Measurements from ENCODE around the gene SCYGR5.

SCYGR5 gene

GRCh38 chr2:227674485-227674884 is 7.9 kb downstream of the SCYGR5 start:
- no peak for DNase-seq

DNA sequence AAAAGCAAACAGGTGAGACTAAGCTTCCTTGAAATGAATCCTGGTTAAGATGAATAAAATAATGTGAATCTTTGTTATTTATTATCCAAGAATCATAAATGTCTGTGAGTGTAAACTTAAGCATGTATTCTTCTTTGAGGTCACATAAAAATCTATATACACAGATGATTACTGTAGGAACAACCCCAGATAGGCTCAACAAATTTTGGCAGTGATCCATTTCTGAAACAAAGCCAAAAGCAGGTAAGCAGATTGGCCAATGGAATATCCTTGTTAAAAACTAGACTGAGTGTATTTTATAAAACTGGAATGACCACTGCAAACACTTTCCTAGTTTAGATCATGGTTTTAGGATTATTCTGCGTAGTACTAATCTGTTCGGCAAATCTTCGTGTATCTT is 11.3 kb downstream of the SCYGR5 start:
- DNase-seq: no peak

DNA sequence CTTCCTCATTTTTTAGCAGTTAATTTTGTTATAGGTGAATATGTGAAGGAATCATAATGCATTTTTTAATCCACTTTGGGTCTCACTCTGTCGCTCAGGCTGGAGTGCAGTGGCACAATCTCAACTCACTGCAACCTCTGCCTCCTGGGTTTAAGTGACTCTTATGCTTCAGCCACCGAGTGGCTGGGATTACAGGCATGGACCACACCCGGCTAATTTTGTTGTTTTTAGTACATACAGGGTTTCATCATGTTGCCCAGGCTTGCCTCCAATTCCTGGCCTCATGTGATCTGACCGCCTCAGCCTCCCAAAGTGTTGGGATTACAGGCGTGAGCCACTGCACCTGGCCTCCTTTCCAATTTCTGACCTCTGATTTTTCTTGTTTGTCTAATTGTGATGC is 17.7 kb downstream of the SCYGR5 start:
- no peak for DNase-seq

DNA sequence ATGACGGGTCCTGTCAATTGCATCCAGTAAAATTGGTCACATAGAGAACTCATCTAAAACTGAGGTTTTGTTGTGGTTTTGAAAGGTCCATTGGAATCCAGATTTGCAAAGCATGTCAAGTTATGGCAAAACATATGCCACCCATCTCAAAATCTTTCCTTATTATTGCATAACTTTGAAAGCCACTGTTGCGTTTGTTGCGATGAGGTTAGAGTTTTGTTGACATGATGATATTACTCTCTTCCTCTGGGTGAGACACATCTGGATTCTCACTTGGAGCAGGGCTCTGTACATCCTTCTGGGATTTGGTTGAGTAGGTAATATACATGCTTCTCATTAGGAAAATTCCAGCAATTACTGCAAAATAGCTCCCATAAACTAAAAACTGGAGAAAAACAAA is 20.6 kb downstream of the SCYGR5 start:
- no peak for DNase-seq

GRCh38 chr2:227696990-227697679 is 30.5 kb downstream of the SCYGR5 start:
- DNase-seq: no peak

DNA sequence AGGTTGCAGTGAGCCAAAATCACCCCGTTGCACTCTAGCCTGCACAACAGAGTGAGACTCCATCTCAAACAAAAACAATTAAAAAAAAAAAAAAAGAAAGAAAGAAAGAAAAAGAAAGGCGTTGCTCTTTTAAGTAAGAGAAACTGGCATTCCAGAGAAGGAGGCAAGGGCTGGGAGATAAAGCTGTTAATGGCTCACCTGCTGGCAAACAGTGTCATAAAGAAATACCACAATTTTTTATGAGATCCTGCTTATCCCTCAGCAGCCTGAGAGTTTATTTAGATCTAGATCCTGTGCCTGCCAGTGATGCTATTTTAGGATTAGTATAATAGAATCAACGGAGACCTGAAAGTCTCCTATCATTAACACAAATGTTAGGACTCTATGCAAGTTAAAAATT is 35.0 kb downstream of the SCYGR5 start:
- DNase-seq: no peak

DNA sequence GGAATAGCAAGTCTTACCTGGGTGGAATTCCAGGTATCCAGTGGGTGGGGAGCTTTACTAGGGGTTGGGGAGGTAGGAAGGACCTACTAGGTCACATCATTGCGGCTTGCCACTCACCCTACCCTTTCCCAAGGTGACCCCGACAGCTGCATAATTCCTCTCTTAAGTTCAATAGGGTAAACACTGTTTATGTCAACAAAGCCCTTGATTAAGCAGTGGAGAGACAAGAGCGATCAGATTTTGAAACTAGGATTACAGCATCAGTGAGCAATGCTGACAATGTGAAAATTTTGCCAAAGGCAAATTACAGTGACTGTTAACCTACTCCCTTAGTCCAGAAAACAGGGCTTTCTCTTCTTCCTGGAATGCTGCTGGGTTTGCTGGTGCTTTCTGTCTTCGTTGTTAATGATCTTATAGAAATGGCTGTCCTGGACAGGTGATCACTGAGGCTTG is 36.7 kb downstream of the SCYGR5 start:
- DNase-seq: no peak

DNA sequence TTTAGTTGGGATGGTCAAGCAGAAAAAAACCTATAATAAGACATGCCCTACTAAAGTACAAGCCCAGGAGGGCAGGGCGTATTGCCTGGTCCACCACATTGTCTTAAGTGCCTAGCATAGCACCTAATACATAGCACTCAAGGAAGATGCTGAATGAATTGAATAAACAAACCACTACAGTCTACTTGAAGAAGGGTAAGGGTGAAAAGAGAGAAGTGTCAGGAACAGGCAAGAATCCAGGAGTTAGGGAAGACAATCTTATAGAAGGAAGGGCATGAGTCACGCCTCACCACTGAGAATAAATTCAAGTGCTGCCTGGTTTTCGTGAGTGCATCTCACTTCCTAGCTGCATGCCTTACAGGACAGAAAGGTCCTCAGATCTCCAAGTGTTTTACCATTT is 37.4 kb downstream of the SCYGR5 start:
- DNase-seq: no peak

- DNase-seq: no peak
Observed at GRCh38 chr2:227706859-227707258, 40.3 kb downstream of the SCYGR5 start.

DNA sequence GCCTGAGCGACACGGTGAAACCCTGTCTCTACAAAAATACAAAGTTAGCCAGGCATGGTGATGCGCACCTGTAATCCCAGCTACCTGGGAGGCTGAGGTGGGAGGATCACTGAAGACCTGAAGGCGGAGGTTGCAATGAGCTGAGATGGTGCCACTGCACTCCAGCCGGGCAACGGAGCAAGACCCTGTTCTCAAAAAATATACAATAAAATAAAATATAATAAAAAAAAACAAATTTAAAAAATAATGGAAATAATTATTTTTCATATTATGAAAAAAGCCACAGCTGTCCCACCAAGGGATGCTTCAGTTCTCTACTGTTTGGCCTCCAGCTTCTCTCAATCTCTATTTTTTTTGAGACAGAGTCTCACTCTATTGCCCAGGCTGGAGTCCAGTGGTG is 40.8 kb downstream of the SCYGR5 start:
- no peak for DNase-seq

- DNase-seq: no peak
Observed at GRCh38 chr2:227710986-227711385, 44.4 kb downstream of the SCYGR5 start.

GRCh38 chr2:227713291-227713690 is 46.7 kb downstream of the SCYGR5 start:
- no peak for DNase-seq

DNA sequence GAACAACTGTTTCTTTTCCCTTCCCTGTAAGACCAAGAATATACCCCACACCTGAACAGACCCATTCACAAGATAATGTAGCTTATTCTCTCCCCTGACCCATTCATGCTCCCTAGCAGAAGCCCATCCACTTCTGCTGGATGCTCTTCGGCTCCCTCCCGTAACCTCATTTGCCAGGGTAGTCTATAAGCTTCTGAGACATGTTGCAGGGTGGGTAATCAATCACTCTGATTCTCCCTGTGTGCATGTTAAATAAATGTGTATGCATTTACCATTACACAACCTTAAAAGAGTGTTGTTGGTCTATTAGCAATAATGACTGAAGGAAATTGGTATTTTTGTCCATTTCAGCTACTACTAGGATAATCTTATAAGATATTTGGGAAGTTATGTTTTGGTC is 49.9 kb downstream of the SCYGR5 start:
- no peak for DNase-seq

Data from CD4-positive, alpha-beta T cell treated with Interleukin-10 for 1 hour (primary cell).